HL-60 (cell line): ENCODE measurements around the gene CHMP5.

ENCODE experiments used
- GABPA ChIP-seq: IDR thresholded peaks from 2 replicates; pipeline ENCODE4 v1.6.1; 2012; ENCODE audit warnings: low read depth
- POLR2AphosphoS5 ChIP-seq: IDR thresholded peaks from 2 replicates; pipeline ENCODE4 v1.6.1; 2012; ENCODE audit warnings: low read depth
- REST ChIP-seq: IDR thresholded peaks from 2 replicates; pipeline ENCODE4 v1.6.1; 2012; ENCODE audit warnings: low read depth; ENCODE audit not compliant: insufficient replicate concordance
- SPI1 ChIP-seq: IDR thresholded peaks from 2 replicates; pipeline ENCODE4 v1.6.1; 2012; ENCODE audit warnings: low read depth, mild to moderate bottlenecking, borderline replicate concordance
- TF ChIP-seq, protein P1 (sequence below): IDR thresholded peaks from one replicate; pipeline ENCODE4 v1.5.1; 2011; ENCODE audit warnings: low read length, control low read depth, inconsistent platforms; ENCODE audit not compliant: insufficient read depth

GRCh38 chr9:33220681-33221567 lies 43.9 kb upstream of the CHMP5 start:
- TF ChIP-seq, protein P1, sequence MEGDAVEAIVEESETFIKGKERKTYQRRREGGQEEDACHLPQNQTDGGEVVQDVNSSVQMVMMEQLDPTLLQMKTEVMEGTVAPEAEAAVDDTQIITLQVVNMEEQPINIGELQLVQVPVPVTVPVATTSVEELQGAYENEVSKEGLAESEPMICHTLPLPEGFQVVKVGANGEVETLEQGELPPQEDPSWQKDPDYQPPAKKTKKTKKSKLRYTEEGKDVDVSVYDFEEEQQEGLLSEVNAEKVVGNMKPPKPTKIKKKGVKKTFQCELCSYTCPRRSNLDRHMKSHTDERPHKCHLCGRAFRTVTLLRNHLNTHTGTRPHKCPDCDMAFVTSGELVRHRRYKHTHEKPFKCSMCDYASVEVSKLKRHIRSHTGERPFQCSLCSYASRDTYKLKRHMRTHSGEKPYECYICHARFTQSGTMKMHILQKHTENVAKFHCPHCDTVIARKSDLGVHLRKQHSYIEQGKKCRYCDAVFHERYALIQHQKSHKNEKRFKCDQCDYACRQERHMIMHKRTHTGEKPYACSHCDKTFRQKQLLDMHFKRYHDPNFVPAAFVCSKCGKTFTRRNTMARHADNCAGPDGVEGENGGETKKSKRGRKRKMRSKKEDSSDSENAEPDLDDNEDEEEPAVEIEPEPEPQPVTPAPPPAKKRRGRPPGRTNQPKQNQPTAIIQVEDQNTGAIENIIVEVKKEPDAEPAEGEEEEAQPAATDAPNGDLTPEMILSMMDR, result no peak
- no peak for TF ChIP-seq GABPA
- no peak for TF ChIP-seq REST
- TF ChIP-seq POLR2AphosphoS5, result no peak
- peak; percentile 87 for TF ChIP-seq SPI1
